Thyroid gland (tissue), 4 donors: ENCODE results near the gene DTYMK. TPM values are rescaled to one million over a fixed set of nuclear protein-coding genes. Genes with fewer than 3 reads are reported as not detected.

Experiments used
- DNase-seq, 2 donors: peaks; one replicate each; pipeline ENCODE4 v3.0.0-alpha.2; 2019
- H3K27ac ChIP-seq, 3 donors: fragments of 200-600 bp; sonication (generic); 1 replicate in 2 of 3; 2 replicates in 1 of 3; pipeline ENCODE4 v1.5.1; 2016 to 2019; ENCODE audit warnings: mild to moderate bottlenecking in 1 of 3, moderate library complexity in 1 of 3
- H3K27me3 ChIP-seq: fragments of 200-600 bp; sonication (generic); one replicate; pipeline ENCODE4 v1.5.1; 2019
- H3K36me3 ChIP-seq, 2 donors: fragments of 200-600 bp; sonication (generic); one replicate each; pipeline ENCODE4 v1.5.1; 2016 to 2019
- H3K4me1 ChIP-seq, 2 donors: fragments of 200-600 bp; sonication (generic); one replicate each; pipeline ENCODE4 v1.5.1; 2017 to 2019
- H3K4me3 ChIP-seq, 3 donors: fragments of 200-600 bp; sonication (generic); replicated peaks in 1 of 3; 1 replicate in 2 of 3; 2 replicates in 1 of 3; pipeline ENCODE4 v1.5.1; 2016; ENCODE audit warnings: mild to moderate bottlenecking in 1 of 3
- H3K9me3 ChIP-seq: fragments of 200-600 bp; sonication (generic); one replicate; pipeline ENCODE4 v1.5.1; 2017
- POLR2A ChIP-seq, 2 donors: fragments of 450-650 bp; IDR thresholded peaks; one replicate each; pipeline ENCODE4 v1.6.1; 2017; ENCODE audit warnings: antibody characterized with exemption in 2 of 2, mild to moderate bottlenecking in 2 of 2, moderate library complexity in 1 of 2
- WGBS, 2 donors: methylation state at CpG; one replicate each; pipeline ENCODE4 v1.1.5; 2017; 5-methylcytosine and 5-hydroxymethylcytosine counted together
- intact Hi-C: fragments of 100-400 bp; cut with DNase I; formaldehyde crosslinking; loops from one replicate; pipeline ENCODE4 v1.15.1; 2023
- total RNA-seq, 4 donors: library from RNA; depleted of rRNA; stranded (reverse); fragments of >200 nt; gene quantifications; one replicate each; pipeline ENCODE4 v1.2.3, GENCODE V29; 2016
- TF ChIP-seq, protein P1 (sequence below), 6 experiments: fragments of 200-600 bp in 3 of 6; fragments of 450-650 bp in 3 of 6; sonication (generic) in 3 of 6; IDR thresholded peaks; one replicate each; pipeline ENCODE4 v1.5.1; 2016 to 2019; ENCODE audit warnings: antibody characterized with exemption in 6 of 6, mild to moderate bottlenecking in 2 of 6, inconsistent platforms in 1 of 6, moderate library complexity in 1 of 6

The DTYMK gene, protein sequence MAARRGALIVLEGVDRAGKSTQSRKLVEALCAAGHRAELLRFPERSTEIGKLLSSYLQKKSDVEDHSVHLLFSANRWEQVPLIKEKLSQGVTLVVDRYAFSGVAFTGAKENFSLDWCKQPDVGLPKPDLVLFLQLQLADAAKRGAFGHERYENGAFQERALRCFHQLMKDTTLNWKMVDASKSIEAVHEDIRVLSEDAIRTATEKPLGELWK
- total RNA-seq, result 10 to 100 TPM in 3 of 4 donors, 1 to 10 TPM in 1; 9.6 to 24.0 (median 15.7) TPM

DNA sequence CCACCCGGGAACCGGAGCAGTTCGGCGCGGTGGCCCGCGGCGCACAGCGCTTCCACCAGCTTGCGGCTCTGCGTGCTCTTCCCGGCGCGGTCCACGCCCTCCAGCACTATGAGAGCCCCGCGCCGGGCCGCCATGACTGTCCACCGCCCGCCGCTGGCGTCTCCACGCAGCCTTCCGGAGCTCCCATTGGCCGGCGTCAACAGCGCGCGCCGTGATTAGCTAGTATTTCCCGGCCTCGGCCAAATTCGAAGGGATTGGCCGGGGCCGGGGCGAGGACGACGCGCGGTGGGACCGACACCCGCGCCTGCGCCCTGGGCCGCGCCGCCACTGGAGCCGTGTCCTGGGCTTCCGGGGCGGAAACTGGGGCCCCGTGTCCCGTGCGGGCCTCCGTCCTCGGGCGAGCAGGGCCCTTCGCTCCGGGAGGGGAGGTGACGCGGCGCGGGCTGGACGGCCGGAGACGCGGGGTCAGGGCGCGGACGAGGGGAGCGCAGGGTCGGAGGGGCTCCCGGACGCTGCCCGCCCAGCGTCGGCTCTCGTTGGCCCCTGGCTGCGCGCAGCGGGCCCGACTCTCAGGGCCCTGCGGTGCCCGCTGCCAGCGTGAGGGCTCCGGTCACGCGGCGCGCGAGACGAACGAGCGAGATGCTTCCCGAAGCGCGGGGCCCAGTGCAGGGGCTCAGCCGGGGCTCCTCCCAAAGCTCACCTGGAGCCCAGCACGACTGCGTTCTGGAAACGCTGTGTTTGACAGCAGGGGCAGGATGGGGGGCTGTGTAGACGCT, at the start of gene DTYMK:
DTYMK (minus strand) TSS at position 166 of the 776 bp plus-strand sequence; CDS start at position 134, 32 bp downstream.
- intact Hi-C loops, result loop anchor here (5.0 kb wide), 1 partner anchor 190 kb away; no protein-coding TSS in a partner anchor
- 1% methylated on average over 23 of the region's 102 CpGs; no CpG with 5 or more reads in 1 of the 2 donors for WGBS, 2 donors
- TF ChIP-seq POLR2A (IDR thresholded peaks at IDR 0.05), result peak; percentile 30 to 85
- TF ChIP-seq, protein P1, sequence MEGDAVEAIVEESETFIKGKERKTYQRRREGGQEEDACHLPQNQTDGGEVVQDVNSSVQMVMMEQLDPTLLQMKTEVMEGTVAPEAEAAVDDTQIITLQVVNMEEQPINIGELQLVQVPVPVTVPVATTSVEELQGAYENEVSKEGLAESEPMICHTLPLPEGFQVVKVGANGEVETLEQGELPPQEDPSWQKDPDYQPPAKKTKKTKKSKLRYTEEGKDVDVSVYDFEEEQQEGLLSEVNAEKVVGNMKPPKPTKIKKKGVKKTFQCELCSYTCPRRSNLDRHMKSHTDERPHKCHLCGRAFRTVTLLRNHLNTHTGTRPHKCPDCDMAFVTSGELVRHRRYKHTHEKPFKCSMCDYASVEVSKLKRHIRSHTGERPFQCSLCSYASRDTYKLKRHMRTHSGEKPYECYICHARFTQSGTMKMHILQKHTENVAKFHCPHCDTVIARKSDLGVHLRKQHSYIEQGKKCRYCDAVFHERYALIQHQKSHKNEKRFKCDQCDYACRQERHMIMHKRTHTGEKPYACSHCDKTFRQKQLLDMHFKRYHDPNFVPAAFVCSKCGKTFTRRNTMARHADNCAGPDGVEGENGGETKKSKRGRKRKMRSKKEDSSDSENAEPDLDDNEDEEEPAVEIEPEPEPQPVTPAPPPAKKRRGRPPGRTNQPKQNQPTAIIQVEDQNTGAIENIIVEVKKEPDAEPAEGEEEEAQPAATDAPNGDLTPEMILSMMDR (IDR thresholded peaks at IDR 0.05), result peak in 1 of 6 experiments; percentile 8
- Histone ChIP-seq H3K27ac (peak within 1 kb of the TSS; percentile 73 to 90 (median 89)), H3K27me3 (no peaks in the 10 kb centered on the region), H3K36me3 (peaks cover 0 to 5% of the 10 kb centered on the region in 2 donors), H3K4me1 (peaks cover 16 to 23% of the 10 kb centered on the region in 2 donors), H3K4me3 (peak within 1 kb of the TSS; percentile 39 to 87 (median 44)), H3K9me3 (no peaks in the 10 kb centered on the region)
- DNase-seq, result peak; percentile 97

DNA sequence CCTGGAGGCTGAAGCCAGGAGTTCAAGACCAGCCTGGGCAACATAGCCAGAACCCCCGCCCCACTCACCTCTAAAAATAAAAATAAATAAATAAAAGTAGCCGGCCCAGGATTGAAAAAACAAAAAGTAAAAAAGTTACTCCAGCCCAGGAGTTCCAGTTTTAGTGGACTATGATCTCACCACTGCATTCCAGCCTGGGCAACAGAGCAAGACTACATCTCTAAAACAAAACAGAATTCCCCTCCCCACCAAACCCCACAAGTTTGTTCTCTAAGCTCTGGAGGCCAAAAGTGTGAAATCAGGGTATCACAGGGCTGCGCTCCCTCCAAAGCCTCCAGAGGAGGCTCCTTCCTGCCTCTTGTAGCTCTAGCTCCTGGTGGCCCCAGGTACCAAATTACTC, 49.5 kb upstream of the DTYMK start:
- Histone ChIP-seq H3K27me3 (no peaks in the 10 kb centered on the region), H3K4me1 (peaks cover 12 to 24% of the 10 kb centered on the region in 2 donors), H3K36me3 (no peaks in the 10 kb centered on the region), H3K4me3 (no peak overlapping the region), H3K9me3 (no peaks in the 10 kb centered on the region), H3K27ac (no peak overlapping the region)
- intact Hi-C loops, result loop anchor here (10.0 kb wide), 1 partner anchor 139 kb away; no protein-coding TSS in a partner anchor
- TF ChIP-seq, protein P1 (IDR thresholded peaks at IDR 0.05), result no peak
- no peak for TF ChIP-seq POLR2A (IDR thresholded peaks at IDR 0.05)
- 77 to 82% methylated on average over 3 of the region's 3 CpGs for WGBS, 2 donors
- DNase-seq, result no peak

DNA sequence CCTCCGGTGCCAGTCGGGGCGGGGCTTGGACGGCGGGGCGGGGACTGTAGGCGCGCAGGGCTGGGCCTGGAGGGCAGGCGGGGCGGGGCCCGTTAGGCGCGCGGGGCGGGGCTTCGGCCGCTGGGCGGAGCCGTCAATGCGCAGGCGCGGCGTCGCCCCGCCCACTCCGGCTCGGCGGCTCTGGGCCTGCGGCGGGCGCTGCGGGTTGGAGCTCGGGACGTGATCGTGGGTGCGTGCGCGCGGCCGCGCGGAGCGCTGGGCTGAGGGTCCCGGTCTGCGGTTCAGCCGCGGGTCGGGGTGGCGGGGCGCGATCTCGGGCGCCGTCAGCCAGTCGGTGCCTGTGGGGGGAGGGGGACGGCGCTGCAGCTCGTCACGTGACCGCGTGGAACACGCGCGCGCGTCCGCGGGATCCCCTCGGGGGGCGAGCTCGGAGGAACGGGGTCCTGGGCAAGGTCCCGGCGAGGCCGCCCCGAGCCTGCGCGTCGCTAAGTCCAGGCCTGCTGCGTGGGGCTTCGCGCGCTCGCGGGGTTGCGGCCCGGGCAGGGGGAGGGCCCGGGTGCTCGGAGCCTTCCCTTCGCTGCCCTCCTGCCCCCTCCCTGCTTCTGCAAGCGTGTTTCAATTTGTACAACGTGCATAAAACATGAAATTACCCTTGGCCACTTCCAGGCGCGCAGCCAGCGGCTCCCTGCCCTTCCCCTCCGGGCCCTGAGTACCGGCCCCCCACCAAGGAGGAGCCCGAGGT, 48.0 kb upstream of the DTYMK start, which contains the start of gene D2HGDH:
D2HGDH (plus strand) TSS at position 164 of the 742 bp plus-strand sequence. CDS start 595 bp downstream, outside the sequence.
- TF ChIP-seq, protein P1 (IDR thresholded peaks at IDR 0.05), result no peak
- TF ChIP-seq POLR2A (IDR thresholded peaks at IDR 0.05), result peak; percentile 79 to 83
- Histone ChIP-seq H3K4me3 (peak within 1 kb of the TSS; percentile 87 to 94 (median 92)), H3K27ac (peak within 1 kb of the TSS; percentile 70 to 87 (median 71)), H3K36me3 (no peaks in the 10 kb centered on the region), H3K9me3 (no peaks in the 10 kb centered on the region), H3K4me1 (peaks cover 12 to 24% of the 10 kb centered on the region in 2 donors), H3K27me3 (no peaks in the 10 kb centered on the region)
- peak; percentile 92 to 95 for DNase-seq
- intact Hi-C loops, result loop anchor here (10.0 kb wide), 1 partner anchor 140 kb away; no protein-coding TSS in a partner anchor
- WGBS, 2 donors, result 0% methylated on average over 8 of the region's 98 CpGs

DNA sequence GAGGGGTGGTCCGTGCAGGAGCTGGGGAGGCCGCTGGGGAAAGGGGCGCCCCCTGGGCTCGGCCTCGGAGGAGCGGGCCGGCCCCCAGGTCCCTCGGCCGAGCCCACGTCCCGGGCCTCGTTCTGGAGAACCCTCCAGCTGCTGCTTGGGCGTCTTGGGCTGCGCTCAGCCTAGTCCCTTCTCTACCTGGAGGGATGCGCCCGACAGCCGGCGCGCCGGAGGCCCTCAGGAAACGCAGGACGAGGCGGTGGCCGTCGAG, 47.5 kb upstream of the DTYMK start:
- Histone ChIP-seq H3K4me1 (peaks cover 12 to 24% of the 10 kb centered on the region in 2 donors), H3K27ac (peak overlapping the region in 2 of 3 donors; percentile 45 to 70), H3K27me3 (no peaks in the 10 kb centered on the region), H3K36me3 (no peaks in the 10 kb centered on the region), H3K9me3 (no peaks in the 10 kb centered on the region), H3K4me3 (peak overlapping the region; percentile 42 to 94 (median 92))
- TF ChIP-seq POLR2A (IDR thresholded peaks at IDR 0.05), result no peak
- TF ChIP-seq, protein P1 (IDR thresholded peaks at IDR 0.05), result no peak
- DNase-seq, result no peak
- intact Hi-C loops, result loop anchor here (10.0 kb wide), 1 partner anchor 141 kb away; no protein-coding TSS in a partner anchor
- whole genome bisulfite sequencing, 2 donors, result 2 to 6% methylated on average over 6 to 13 of the region's 25 CpGs
